ENCODE data around the gene PSMD1.

PSMD1 gene

GRCh38 chr2:231184319-231184718 is 127.7 kb downstream of the PSMD1 start (continued):
- no peak for TF ChIP-seq TSHZ2 (CRISPR knock-in tag; IDR thresholded peaks at IDR 0.05)
- TF ChIP-seq TOX (CRISPR knock-in tag; IDR thresholded peaks at IDR 0.05; ENCODE audit: borderline replicate concordance) = no peak
- TF ChIP-seq, protein P1, sequence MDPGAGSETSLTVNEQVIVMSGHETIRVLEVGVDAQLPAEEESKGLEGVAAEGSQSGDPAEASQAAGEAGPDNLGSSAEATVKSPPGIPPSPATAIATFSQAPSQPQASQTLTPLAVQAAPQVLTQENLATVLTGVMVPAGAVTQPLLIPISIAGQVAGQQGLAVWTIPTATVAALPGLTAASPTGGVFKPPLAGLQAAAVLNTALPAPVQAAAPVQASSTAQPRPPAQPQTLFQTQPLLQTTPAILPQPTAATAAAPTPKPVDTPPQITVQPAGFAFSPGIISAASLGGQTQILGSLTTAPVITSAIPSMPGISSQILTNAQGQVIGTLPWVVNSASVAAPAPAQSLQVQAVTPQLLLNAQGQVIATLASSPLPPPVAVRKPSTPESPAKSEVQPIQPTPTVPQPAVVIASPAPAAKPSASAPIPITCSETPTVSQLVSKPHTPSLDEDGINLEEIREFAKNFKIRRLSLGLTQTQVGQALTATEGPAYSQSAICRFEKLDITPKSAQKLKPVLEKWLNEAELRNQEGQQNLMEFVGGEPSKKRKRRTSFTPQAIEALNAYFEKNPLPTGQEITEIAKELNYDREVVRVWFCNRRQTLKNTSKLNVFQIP (CRISPR knock-in tag; IDR thresholded peaks at IDR 0.05; ENCODE audit: borderline replicate concordance, low read depth) = no peak
- no peak for TF ChIP-seq PPARA (CRISPR knock-in tag; IDR thresholded peaks at IDR 0.05; ENCODE audit: borderline replicate concordance)
- no peak for TF ChIP-seq ZFP3 (CRISPR knock-in tag; IDR thresholded peaks at IDR 0.05)
- TF ChIP-seq ARNTL (CRISPR knock-in tag; IDR thresholded peaks at IDR 0.05; ENCODE audit: borderline replicate concordance, low read depth) = no peak
- TF ChIP-seq ZNF70 (CRISPR knock-in tag; IDR thresholded peaks at IDR 0.05) = no peak

GRCh38 chr2:231185050-231185725 is 128.5 kb downstream of the PSMD1 start:
- no peak for ATAC-seq
- TF ChIP-seq CSRNP3 (CRISPR knock-in tag; IDR thresholded peaks at IDR 0.05) (no peak), PPARA (CRISPR knock-in tag; IDR thresholded peaks at IDR 0.05; ENCODE audit: borderline replicate concordance) (no peak), ISL1 (CRISPR knock-in tag; IDR thresholded peaks at IDR 0.05) (no peak), ZFP30 (CRISPR knock-in tag; IDR thresholded peaks at IDR 0.05) (no peak), ZNF565 (CRISPR knock-in tag; conservative IDR thresholded peaks at IDR 0.05; ENCODE audit: low read depth) (no peak)

DNA sequence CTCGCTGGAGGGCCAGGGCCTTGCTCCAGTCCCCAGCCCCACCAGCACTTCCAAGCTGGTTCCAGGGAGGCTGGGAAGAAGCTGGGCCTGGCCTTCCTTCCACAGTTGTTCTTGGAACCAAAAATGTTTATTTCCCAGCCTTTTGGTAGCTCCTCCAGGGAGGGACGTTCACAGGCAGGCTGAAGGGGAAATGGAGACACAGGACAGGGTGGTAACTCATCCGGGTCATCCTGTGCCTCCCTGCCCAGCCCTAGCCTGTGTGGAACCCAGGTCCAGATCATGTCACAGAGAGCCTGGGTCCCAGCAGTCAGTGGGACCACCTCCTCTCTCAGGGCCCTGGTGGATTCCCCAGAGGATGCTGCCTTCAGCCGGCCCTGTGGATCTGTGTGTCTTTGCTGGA is 129.2 kb downstream of the PSMD1 start:
- TF ChIP-seq PATZ1 (CRISPR knock-in tag; IDR thresholded peaks at IDR 0.05; ENCODE audit: borderline replicate concordance) (no peak), ZNF8 (CRISPR knock-in tag; IDR thresholded peaks at IDR 0.05) (no peak), SNAI2 (CRISPR knock-in tag; IDR thresholded peaks at IDR 0.05) (no peak), ZNF565 (CRISPR knock-in tag; conservative IDR thresholded peaks at IDR 0.05; ENCODE audit: low read depth) (no peak), PPARA (CRISPR knock-in tag; IDR thresholded peaks at IDR 0.05; ENCODE audit: borderline replicate concordance) (no peak), TSHZ2 (CRISPR knock-in tag; IDR thresholded peaks at IDR 0.05) (no peak), BACH2 (CRISPR knock-in tag; IDR thresholded peaks at IDR 0.05; ENCODE audit: borderline replicate concordance) (no peak), RARB (CRISPR knock-in tag; IDR thresholded peaks at IDR 0.05) (no peak), GLIS3 (CRISPR knock-in tag; IDR thresholded peaks at IDR 0.05) (no peak), ISL1 (CRISPR knock-in tag; IDR thresholded peaks at IDR 0.05) (no peak), TOX (CRISPR knock-in tag; IDR thresholded peaks at IDR 0.05; ENCODE audit: borderline replicate concordance) (no peak), ESRRG (CRISPR knock-in tag; IDR thresholded peaks at IDR 0.05) (no peak), ZNF70 (CRISPR knock-in tag; IDR thresholded peaks at IDR 0.05) (no peak), CSDC2 (CRISPR knock-in tag; IDR thresholded peaks at IDR 0.05) (no peak), ARNTL (CRISPR knock-in tag; IDR thresholded peaks at IDR 0.05; ENCODE audit: borderline replicate concordance, low read depth) (no peak), ZFP30 (CRISPR knock-in tag; IDR thresholded peaks at IDR 0.05) (no peak), CSRNP3 (CRISPR knock-in tag; IDR thresholded peaks at IDR 0.05) (no peak), TCF4 (CRISPR knock-in tag; IDR thresholded peaks at IDR 0.05; ENCODE audit: borderline replicate concordance) (no peak)
- TF ChIP-seq, protein P1 (CRISPR knock-in tag; IDR thresholded peaks at IDR 0.05; ENCODE audit: borderline replicate concordance, low read depth) = no peak
- ATAC-seq = no peak
